Measurements from ENCODE around the gene CPZ. TPM values are rescaled to one million over a fixed set of nuclear protein-coding genes. Genes with fewer than 3 reads are reported as not detected.

Gene CPZ
- total RNA-seq, 1 experiment from 2014 or later, result 9.1 TPM

GRCh38 chr4:8647626-8648025, 55.1 kb downstream of the CPZ start:
- no peak overlapping the region for H3K4me3 ChIP-seq
- H3K9me3 ChIP-seq (ENCODE audit: insufficient read depth, low read depth), result no peaks in the 10 kb centered on the region
- peak in 1 of 2 experiments; percentile 38 for DNase-seq
- CTCF ChIA-PET, result no interaction called here
- TF ChIP-seq CTCF (conservative IDR thresholded peaks at IDR 0.05), result no peak
- TF ChIP-seq EZH2 (IDR thresholded peaks at IDR 0.05; ENCODE audit: low read depth), result no peak
- no peaks in the 10 kb centered on the region for H3K9me2 ChIP-seq (ENCODE audit: insufficient read depth)
- no peaks in the 10 kb centered on the region for H3F3A ChIP-seq (ENCODE audit: insufficient read depth, low read depth)
- H3K27me3 ChIP-seq (ENCODE audit: insufficient read depth, low read depth), result peaks cover 55% of the 10 kb centered on the region
- no peak overlapping the region for H3K27ac ChIP-seq
- H3K4me2 ChIP-seq, result no peak overlapping the region
- POLR2A ChIA-PET (ENCODE audit: unreplicated experiment), result no interaction called here
- H3K4me1 ChIP-seq (replicated peaks; ENCODE audit: insufficient read depth), result peaks cover 8% of the 10 kb centered on the region; the same call in 1 of the 2 replicates
- no peaks in the 10 kb centered on the region for H3K79me2 ChIP-seq (ENCODE audit: low read depth)
- no TSS peak for BruUV-seq (replicated peaks)
- H2AFZ ChIP-seq, result no peak overlapping the region
- intact Hi-C loops (cut with micrococcal nuclease; ENCODE audit: unreplicated experiment), result no loop called here
- H4K20me1 ChIP-seq (ENCODE audit: insufficient read depth), result no peaks in the 10 kb centered on the region
- no peaks in the 10 kb centered on the region for H3K36me3 ChIP-seq (ENCODE audit: low read depth)

GRCh38 chr4:8648296-8648695, 55.7 kb downstream of the CPZ start:
- H3K27me3 ChIP-seq (ENCODE audit: insufficient read depth, low read depth), result peaks cover 60% of the 10 kb centered on the region
- no peaks in the 10 kb centered on the region for H3K9me3 ChIP-seq (ENCODE audit: insufficient read depth, low read depth)

GRCh38 chr4:8648816-8649630, 56.5 kb downstream of the CPZ start:
- H4K20me1 ChIP-seq (ENCODE audit: insufficient read depth), result no peaks in the 10 kb centered on the region
- no peaks in the 10 kb centered on the region for H3K9me2 ChIP-seq (ENCODE audit: insufficient read depth)
- peaks cover 8% of the 10 kb centered on the region; the same call in 1 of the 2 replicates for H3K4me1 ChIP-seq (replicated peaks; ENCODE audit: insufficient read depth)
- no peak overlapping the region for H3K4me2 ChIP-seq
- POLR2A ChIA-PET (ENCODE audit: unreplicated experiment), result no interaction called here
- TF ChIP-seq EZH2 (IDR thresholded peaks at IDR 0.05; ENCODE audit: low read depth), result no peak
- no peak for TF ChIP-seq CTCF (conservative IDR thresholded peaks at IDR 0.05)
- CTCF ChIA-PET, result no interaction called here
- H3K9me3 ChIP-seq (ENCODE audit: insufficient read depth, low read depth), result no peaks in the 10 kb centered on the region
- H3K27me3 ChIP-seq (ENCODE audit: insufficient read depth, low read depth), result peaks cover 65% of the 10 kb centered on the region
- H3K4me3 ChIP-seq, result no peak overlapping the region
- BruUV-seq (replicated peaks), result no TSS peak
- H3K79me2 ChIP-seq (ENCODE audit: low read depth), result no peaks in the 10 kb centered on the region
- H2AFZ ChIP-seq, result no peak overlapping the region
- intact Hi-C loops (cut with micrococcal nuclease; ENCODE audit: unreplicated experiment), result no loop called here
- no peaks in the 10 kb centered on the region for H3K36me3 ChIP-seq (ENCODE audit: low read depth)
- H3F3A ChIP-seq (ENCODE audit: insufficient read depth, low read depth), result no peaks in the 10 kb centered on the region
- no peak overlapping the region for H3K27ac ChIP-seq
- DNase-seq, result no peak

More at GRCh38 chr4:8648296-8648695, 55.7 kb downstream of the CPZ start:
- intact Hi-C loops (cut with micrococcal nuclease; ENCODE audit: unreplicated experiment), result no loop called here
- no TSS peak for BruUV-seq (replicated peaks)
- H2AFZ ChIP-seq, result no peak overlapping the region
- H3K4me2 ChIP-seq, result no peak overlapping the region
- no peaks in the 10 kb centered on the region for H3F3A ChIP-seq (ENCODE audit: insufficient read depth, low read depth)
- no peak for TF ChIP-seq EZH2 (IDR thresholded peaks at IDR 0.05; ENCODE audit: low read depth)
- TF ChIP-seq CTCF (conservative IDR thresholded peaks at IDR 0.05), result no peak
- peaks cover 8% of the 10 kb centered on the region; the same call in 1 of the 2 replicates for H3K4me1 ChIP-seq (replicated peaks; ENCODE audit: insufficient read depth)
- ChIA-PET POLR2A (ENCODE audit: unreplicated experiment) (no interaction called here), CTCF (no interaction called here)
- H3K27ac ChIP-seq, result no peak overlapping the region
- H3K36me3 ChIP-seq (ENCODE audit: low read depth), result no peaks in the 10 kb centered on the region
- no peak overlapping the region for H3K4me3 ChIP-seq
- no peaks in the 10 kb centered on the region for H3K79me2 ChIP-seq (ENCODE audit: low read depth)
- no peaks in the 10 kb centered on the region for H4K20me1 ChIP-seq (ENCODE audit: insufficient read depth)
- no peaks in the 10 kb centered on the region for H3K9me2 ChIP-seq (ENCODE audit: insufficient read depth)
- DNase-seq, result no peak
